ENCODE data around the gene NDST1.

NDST1 gene

GRCh38 chr5:150487199-150488061 lies 20.5 kb upstream of the NDST1 start:
- H3K9me3 ChIP-seq: no peaks in the 10 kb centered on the region
- peak overlapping the region; percentile 92 to 96 for H3K27ac ChIP-seq
- H3K4me3 ChIP-seq: peak overlapping the region; percentile 84 to 96
- DNase-seq: no peak
- H3K36me3 ChIP-seq: no peaks in the 10 kb centered on the region
- no peak for TF ChIP-seq CTCF (IDR thresholded peaks at IDR 0.05)
- H3K27me3 ChIP-seq: no peaks in the 10 kb centered on the region
- peaks cover 12 to 67% (median 60%) of the 10 kb centered on the region in 4 donors for H3K4me1 ChIP-seq
- intact Hi-C loops (cut with DNase I; ENCODE audit: low total_unique reads): loop anchor here (5.0 to 10.0 kb wide), 3 partner anchors 35 to 157 kb away; partner anchors contain the start of gene SYNPO

GRCh38 chr5:150488519-150489359 lies 19.2 kb upstream of the NDST1 start:
- Histone ChIP-seq H3K4me3 (peak overlapping the region in 1 of 2 donors; percentile 11), H3K27me3 (no peaks in the 10 kb centered on the region), H3K27ac (peak overlapping the region; percentile 92 to 96), H3K36me3 (no peaks in the 10 kb centered on the region), H3K4me1 (peaks cover 12 to 81% (median 72%) of the 10 kb centered on the region in 4 donors), H3K9me3 (no peaks in the 10 kb centered on the region)
- no peak for TF ChIP-seq CTCF (IDR thresholded peaks at IDR 0.05)
- intact Hi-C loops (cut with DNase I; ENCODE audit: low total_unique reads): loop anchor here (5.0 to 10.0 kb wide), 3 partner anchors 34 to 156 kb away; partner anchors contain the start of gene SYNPO
- peak; percentile 74 to 92 for DNase-seq

GRCh38 chr5:150489360-150490295 lies 18.3 kb upstream of the NDST1 start:
- peaks cover 12 to 89% (median 77%) of the 10 kb centered on the region in 4 donors for H3K4me1 ChIP-seq
- DNase-seq: no peak
- no peak for TF ChIP-seq CTCF (IDR thresholded peaks at IDR 0.05)
- peak overlapping the region; percentile 92 to 96 for H3K27ac ChIP-seq
- no peaks in the 10 kb centered on the region for H3K9me3 ChIP-seq
- intact Hi-C loops (cut with DNase I; ENCODE audit: low total_unique reads): loop anchor here (5.0 to 10.0 kb wide), 3 partner anchors 33 to 155 kb away; partner anchors contain the start of gene SYNPO
- H3K27me3 ChIP-seq: no peaks in the 10 kb centered on the region
- peak overlapping the region in 1 of 2 donors; percentile 11 for H3K4me3 ChIP-seq
- H3K36me3 ChIP-seq: no peaks in the 10 kb centered on the region

- no peak for DNase-seq
- intact Hi-C loops (cut with DNase I; ENCODE audit: low total_unique reads): no loop called here
- no peaks in the 10 kb centered on the region for H3K36me3 ChIP-seq
- no peak for TF ChIP-seq CTCF (IDR thresholded peaks at IDR 0.05)
- peaks cover 12 to 82% (median 73%) of the 10 kb centered on the region in 4 donors for H3K4me1 ChIP-seq
- H3K9me3 ChIP-seq: no peaks in the 10 kb centered on the region
- no peak overlapping the region for H3K4me3 ChIP-seq
- peak overlapping the region; percentile 92 to 96 for H3K27ac ChIP-seq
- H3K27me3 ChIP-seq: no peaks in the 10 kb centered on the region
Measured at GRCh38 chr5:150490296-150490669, 17.6 kb upstream of the NDST1 start.

- Histone ChIP-seq H3K27me3 (no peaks in the 10 kb centered on the region), H3K9me3 (no peaks in the 10 kb centered on the region), H3K36me3 (no peaks in the 10 kb centered on the region), H3K4me1 (peaks cover 12 to 81% (median 72%) of the 10 kb centered on the region in 4 donors), H3K4me3 (no peak overlapping the region), H3K27ac (peak overlapping the region; percentile 92 to 96)
- TF ChIP-seq CTCF (IDR thresholded peaks at IDR 0.05): no peak
- DNase-seq: no peak
- intact Hi-C loops (cut with DNase I; ENCODE audit: low total_unique reads): no loop called here
Measured at GRCh38 chr5:150490754-150491153, 17.2 kb upstream of the NDST1 start.

Measured in tibial artery (tissue), 4 donors.